ENCODE results near the gene RBM18.

RBM18 gene, protein sequence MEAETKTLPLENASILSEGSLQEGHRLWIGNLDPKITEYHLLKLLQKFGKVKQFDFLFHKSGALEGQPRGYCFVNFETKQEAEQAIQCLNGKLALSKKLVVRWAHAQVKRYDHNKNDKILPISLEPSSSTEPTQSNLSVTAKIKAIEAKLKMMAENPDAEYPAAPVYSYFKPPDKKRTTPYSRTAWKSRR

DNA sequence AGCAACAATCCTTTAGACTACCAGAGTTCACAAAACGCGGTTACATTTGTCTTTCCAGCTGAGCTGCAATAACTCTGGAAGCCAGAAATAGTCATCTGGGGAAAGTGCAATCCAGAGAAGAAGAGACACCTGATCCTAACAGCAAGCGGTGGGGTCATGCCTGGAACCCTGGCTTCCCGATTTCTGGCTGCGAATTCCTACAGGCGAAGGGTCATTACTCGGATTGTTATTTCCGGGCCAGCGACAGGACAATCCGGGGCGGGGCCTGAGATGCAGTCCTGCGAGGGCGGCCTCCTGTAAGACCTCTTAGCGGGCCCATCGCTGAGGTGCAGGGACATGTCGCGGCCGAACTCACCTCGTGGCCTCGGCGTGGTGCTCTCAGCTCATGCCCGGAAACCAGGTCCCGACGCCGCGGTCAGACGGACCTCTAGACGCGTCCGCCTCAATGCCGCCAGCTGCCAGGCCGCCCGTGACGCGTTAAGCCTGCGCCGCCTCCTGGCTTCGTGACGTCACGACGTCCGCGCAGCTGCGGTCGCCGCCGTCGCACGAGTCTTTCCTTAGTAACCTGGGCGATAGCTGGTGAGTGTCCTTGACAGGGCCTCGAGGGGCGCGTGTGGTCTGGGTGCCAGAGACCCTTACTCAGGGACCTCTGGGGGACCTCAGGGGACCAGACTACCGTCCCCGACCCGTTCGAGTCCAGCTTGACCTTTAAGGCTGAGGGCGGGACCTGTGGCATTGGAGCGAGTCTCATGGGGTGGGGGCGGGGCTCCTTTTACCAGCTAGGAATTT lies at the start of gene RBM18, which contains the start of gene MRRF:
Gene RBM18 (minus strand): TSS at position 481 of the 789 bp plus-strand sequence. CDS start 3,348 bp downstream, outside the sequence.
Gene MRRF (plus strand): TSS at position 523 of the 789 bp plus-strand sequence. CDS start 6,010 bp downstream, outside the sequence.
- DNase-seq: peak; percentile 63

DNA sequence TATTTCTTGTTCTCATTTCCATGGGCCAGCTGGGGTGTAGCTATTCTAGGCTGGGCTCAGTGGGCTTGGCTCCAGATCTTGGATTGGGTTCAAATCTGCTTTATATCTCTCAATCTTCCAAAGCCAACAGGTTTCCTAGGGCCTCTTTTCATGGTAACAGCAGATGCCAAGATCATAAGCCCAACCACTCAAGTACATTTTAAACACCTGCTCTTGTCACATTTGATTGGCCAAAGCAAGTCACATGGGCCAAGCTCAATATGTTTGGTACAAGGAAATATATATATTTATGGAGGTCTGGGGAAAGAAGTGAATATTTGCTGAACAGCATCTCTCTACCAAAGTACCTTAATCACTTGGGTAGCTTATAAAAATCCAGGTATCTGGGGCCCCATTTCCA lies 49.5 kb upstream of the RBM18 start:
- no peak for DNase-seq

DNA sequence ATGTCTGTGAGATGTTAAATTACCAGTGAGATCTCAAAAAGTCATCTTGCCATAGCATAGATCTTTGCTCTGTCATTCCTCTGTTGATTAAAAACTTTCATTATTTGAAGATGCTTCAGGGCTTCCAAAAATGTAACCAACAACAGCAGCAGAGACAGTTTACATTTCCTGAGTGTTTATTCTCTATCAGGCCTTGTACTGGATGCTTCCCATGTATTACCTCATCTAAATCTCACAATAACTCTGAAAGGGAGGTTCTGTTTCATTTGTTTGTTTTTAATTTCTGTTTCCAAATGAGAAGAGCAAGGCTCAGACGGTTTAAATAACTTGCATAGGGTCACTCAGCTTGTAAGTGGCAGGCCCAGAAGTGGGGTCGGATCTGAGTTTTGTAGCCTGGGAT lies 45.2 kb upstream of the RBM18 start:
- DNase-seq: no peak

DNA sequence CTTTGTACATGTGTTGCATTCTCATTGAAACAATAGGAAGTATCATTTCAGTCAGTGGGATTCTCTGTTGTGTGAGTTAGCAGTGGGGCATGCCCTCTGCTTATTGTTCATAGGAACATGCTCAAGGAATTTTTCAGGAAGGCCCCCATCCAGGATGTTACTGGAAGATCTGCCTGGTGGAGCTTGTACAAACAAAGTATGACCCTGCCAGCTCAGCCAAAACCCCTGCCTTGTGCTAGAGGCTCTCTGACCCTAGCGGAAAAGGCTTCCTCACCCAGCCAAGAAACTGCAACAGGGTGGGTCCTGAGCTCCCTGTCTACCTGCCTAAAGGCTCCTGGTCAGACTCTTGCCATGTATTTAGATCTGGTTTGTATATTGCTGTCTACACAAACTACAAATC lies 43.3 kb upstream of the RBM18 start:
- DNase-seq: no peak

DNA sequence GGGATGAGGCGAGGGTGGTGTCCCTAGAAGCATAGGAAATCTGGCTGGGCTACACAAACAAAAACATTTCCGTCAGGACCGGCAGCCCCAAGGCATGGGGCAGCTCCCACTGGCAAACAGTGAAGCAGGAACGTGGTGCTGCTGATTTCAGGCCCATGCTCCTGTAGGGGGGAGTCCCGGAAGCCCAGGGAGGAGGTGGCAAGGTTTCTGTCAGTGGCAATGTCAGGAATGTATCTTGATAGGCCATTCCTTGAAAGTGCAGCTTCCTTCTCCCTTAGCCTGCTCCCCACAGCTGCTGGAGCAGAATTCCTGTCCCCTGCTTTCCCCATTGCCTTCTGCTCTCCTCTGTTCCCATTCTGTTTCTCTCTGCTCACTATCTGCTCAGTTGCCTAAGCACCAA lies 42.4 kb upstream of the RBM18 start:
- no peak for DNase-seq

DNA sequence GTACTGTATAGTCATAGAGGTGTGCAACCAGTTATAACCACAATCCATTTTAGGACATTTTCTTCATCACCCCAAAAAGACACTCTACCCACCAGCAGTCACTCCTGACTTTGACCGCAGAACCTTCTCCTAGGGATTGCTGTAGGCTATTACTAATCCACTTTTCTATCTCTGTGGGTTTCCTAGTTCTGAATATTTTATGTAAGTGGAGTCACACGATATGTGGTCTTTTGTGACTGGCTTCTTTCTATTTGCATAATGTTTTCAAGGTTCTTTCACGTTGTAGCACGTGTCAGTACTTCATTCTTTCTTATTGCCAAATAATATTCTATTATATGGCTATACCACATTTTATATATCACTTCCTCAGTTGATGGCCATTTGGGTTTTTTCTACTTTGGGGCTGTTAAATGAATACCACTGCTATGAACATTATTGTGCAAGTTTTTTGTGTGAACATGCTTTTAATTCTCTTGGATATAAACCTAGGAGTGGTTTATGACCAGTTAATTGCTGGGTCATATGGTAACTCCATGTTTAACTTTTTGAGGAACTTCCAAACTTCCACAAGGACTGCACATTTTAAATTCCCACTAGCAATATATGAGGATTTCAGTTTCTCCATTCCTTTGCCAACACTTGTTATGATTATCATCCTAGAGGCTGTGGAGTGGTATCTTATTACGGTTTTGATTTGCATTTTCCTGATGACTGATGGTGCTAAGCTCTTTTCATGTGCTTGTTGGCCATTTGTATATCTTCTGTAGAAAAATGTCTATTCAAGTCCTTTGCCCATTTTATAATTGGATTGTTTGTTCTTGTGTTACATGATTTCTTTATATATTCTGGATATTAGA lies 37.8 kb upstream of the RBM18 start:
- DNase-seq: no peak

DNA sequence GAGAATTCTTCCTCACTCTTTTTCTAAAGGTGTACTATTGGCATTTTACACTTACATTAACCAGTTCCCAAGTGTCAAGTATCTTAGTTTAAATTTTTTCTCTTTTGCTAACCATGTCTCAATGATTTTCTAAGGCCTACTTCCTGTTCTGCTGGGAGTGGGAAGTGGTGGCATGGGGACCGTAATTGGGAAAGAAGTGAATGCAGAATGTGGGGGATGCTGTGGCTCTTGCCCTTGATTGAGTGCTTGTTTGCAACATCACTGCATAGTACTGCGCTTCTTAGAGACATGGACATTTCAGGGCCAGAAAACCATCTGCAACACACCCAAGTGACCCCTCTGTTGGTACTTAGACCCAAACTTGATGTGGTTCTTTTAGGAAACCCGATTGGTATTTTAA lies 32.9 kb upstream of the RBM18 start:
- DNase-seq: no peak

DNA sequence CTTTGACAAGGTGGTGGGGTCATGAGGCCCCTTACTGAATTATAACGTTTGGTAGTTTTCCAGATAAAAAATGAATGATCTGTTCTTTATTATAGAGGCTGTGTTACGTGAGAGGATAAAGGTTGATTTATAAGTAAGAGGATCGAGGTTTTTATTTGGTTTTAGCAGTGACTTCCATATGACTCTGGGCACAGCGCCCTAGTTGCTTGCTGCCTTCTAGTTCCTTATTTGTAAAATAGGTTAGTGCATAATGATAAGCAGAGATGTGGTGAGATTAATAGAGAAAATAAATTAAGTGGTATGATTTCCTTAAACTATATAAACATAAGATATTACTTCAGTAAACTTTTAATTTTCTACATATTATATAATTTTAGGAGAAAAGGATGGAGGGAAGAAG lies 29.9 kb upstream of the RBM18 start:
- DNase-seq: no peak

DNA sequence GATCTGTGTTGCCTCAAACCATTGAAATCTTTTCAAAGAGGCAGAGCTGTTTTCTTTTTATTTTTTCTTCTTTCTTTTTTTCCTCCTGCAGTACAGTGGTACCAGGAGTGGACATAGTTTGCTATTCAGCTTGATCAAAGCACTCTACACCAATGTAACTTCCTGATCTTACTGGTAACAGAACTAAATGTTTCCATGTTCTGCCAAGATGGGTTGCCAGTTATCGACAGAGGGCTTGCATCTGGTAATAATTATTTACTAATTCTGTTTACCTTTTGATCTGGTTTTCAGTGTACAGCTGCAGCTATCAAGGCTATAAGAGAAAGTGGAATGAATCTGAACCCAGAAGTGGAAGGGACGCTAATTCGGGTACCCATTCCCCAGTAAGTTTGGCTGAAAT lies 26.8 kb upstream of the RBM18 start:
- DNase-seq: no peak

DNA sequence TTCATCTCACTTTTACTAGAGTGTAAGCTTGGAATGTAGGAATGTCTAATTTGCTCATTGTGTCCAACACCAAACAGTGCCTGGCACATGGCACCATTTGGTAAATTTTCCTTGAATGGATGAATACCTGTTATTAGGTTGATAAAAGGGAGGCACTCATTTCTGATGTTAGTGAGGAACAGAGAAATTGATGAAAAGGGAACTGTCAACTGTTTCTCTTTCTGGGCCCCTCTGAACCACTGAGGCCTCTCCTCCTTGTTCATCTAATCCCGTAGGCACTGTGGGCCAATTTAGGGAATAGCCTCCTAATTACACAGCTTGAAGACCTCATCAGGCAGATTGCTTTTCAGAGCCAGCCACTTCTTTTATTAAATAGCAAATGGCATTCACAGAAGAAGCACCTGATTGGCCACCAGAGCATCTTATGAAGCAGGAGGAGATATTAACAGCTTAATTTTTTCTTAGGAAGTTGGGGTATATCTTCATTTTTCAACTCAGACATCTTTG lies 22.6 kb upstream of the RBM18 start:
- DNase-seq: no peak

DNA sequence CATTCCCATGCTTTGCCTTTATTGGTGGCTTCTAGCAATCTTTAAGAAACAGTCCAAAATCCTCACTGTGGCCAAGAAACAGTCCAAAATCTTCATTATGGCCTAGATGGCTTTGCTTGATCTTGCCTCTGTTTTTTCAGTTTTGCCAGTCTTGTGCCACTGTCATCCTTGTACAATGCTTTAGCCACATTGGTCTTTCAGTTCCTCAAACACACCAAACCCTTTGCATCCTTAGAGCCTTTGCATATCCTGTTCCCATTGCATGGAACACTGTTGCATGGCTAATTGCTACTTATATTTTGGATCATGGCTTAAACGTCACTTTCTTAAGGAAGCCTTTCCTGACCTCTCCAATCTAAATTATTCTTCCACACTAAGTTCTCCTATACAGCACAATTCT lies 22.1 kb upstream of the RBM18 start:
- no peak for DNase-seq

DNA sequence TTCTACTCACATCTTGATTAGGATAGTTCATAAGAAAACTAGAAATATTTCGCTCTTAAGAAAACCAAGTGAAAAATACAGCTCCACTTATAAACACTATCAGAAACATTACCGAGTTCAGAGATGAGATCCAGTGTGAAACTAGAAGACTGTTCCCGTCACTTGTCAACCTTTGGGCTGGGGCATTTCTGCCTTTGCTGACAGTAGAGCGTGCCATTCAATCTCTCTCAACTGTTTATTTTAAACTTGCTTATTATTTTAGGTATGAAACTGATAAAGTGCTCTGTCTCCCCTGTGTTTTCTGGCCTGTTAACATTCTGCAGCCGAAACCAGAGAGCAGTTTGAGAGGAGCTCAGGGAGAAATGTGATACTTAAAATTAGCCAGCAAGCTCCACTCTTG lies 16.7 kb upstream of the RBM18 start:
- no peak for DNase-seq

DNA sequence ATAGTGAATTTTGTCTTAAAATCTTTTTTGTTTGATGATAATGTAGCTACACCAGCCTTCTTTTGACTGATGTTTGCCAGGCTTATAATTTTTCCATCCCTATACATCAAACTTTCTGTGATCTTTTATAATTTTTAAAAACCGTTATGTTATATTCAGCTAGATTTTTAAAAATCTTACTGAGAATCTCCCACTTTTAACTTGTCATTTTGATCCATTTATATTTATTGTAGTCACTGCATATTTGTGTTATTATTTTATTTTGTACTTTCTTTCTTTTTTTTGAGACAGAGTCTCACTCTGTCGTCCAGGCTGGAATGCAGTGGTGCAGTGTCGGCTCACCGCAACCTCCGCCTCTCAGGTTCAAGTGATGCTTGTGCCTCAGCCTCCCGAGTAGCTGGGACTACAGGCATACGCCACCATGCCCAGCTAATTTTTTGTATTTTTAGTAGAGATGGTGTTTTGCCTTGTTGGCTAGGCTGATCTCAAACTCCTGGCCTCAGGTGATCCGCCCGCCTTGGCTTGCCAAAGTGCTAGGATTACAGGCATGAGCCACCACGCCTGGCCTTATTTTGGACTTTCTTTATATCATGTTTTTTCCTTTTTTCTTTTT lies 12.8 kb upstream of the RBM18 start:
- DNase-seq: no peak

DNA sequence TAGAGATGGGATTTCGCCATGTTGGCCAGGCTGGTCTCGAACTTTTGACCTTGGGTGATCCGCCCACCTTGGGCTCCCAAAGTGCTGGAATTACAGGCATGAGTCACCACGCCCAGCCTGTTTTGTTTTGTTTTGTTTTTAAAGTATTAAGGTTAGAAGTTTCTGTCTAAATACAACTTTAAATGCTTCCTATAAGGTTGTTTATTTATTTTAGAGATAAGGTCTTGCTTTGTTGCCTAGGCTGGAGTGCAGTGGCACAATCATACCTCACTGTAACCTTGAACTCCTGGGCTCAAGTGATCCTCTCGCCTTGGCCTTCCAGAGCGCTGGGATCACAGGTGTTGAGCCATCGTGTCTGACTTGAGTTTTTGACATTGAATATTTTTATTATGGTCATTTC lies 11.5 kb upstream of the RBM18 start:
- DNase-seq: no peak

DNA sequence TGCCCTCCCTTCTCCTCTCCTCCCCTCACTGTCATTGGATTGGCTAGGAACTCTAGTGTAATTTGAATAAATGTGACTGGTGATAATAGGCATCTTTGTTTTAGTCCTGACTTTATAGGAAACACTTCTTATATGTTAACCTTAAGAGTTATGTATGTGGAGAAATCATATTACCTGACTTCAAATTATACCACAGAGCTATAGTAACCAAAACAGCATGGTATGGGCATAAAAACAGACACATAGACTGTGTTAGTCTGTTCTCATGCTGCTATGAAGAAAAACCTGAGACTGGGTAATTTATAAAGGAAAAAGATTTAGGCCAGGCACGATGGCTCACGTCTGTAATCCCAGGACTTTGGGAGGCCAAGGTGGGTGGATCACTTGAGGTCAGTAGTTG lies 9.4 kb upstream of the RBM18 start:
- DNase-seq: no peak

DNA sequence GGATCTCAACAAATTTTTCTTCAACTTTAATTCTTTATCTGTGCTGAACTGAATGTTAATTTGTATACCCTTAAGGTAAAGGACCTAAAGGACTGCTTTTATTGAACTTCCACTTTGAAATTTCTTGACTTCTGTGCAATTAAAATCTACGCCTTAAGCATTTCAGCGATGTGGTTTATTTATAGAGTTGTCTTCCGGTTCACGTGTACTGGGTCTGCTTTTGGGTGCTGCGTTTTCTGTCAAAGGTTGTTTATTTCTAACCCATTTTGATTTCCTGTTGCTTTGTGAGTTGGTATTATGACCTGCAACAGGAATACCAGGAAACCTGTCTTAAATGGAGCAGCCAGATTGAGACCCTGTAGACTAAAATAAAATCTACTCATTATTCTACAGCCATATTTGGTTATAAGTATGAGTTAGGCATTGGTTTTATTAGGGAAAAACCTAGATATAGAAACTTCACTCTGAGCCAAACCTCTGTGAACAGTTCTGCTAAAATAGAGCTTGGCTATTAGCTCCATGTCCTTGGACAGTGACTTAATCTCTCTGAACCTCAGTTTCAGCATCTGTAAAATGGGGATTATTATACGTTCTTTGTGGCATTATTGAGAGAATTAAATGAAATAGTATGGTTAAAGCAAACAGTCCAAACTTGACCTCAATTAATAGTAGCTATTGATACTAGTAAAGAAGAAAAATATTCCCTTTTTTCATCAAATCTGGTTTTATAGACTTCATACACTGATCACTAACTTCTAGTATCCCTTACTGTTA lies 3.6 kb upstream of the RBM18 start:
- DNase-seq: no peak

DNA sequence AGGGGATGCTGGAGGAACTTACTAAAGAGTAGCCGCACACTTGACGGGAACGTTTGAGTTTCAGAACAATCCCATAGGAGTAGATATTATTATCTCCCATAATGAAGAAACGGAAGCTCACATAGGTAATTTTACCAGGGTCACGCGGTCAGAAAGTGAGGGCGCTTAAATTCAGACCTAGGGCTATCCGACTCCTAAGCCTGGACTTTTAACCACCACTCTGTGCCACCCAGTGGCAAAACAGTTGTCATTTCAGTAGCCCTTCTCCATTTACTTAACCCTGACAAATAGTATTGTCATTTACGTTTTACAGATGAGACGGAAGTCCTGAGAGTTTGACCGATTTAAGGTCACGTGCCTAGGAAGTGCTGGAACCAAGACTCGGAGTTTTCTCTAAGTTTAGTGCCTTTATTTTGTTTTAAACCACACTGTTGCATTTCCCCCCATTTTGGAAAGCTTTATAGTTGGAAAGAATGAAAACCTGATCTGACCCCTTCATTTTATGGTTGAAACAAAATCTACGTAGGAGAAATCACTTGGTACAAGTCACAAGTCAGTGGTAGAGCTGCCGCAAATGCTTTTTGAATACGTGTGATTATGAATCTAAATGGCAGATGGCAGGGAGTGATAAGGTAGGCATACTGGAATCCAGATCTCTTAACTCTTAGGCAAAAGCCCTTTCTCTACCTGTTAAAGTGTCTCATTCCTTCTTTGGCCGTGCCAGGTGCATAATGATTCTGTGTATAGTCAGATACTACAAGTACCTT lies 692 bp upstream of the RBM18 start:
- DNase-seq: no peak

DNA sequence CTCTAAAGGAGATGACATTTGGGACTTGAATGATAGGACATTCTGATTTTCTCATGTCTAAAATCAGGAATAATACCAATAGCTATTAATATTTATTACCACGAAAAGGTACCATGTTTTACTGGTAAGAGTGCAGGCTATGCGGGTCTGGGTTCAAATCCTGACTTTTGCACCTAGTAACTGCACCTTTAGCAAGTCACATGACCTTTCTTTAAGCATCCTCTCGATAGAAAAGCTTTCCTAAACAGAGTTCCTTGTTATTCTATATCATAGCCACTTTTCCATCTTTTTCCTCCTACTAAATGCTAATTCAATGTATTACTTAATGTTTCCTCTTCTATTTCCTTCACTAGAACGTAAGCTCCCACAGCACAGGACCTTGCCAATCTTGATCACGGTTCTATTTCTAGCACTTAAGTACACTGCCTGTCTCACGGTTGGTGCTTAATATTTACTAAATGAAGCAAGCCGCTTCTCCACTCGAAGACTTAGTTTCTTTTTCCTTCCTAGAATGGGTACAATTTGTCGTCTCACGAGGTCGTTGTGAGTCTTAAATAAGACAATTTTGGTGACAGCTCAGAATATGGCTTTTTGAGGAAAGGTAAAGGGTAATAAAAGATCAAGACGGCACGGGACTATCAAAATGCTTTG lies 816 bp downstream of the RBM18 start:
- no peak for DNase-seq

DNA sequence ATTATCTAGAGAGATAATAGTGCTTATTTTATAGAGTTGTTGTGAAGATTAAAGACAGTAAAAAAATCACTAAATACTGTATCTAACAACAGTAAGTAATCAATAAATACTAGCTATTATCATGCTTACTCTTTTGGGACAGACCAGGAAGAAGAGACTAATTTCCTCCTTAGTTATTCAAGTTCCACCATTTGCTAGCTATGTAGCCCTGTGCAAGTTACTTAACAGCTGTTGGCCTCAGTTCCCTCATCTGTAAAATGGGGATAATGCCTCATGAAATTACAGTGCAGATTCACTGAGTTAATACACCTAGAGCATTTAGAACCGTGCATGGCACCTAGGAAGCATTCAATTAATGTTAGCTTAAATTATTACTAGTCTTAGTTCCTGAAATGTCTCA lies 2.6 kb downstream of the RBM18 start:
- no peak for DNase-seq

DNA sequence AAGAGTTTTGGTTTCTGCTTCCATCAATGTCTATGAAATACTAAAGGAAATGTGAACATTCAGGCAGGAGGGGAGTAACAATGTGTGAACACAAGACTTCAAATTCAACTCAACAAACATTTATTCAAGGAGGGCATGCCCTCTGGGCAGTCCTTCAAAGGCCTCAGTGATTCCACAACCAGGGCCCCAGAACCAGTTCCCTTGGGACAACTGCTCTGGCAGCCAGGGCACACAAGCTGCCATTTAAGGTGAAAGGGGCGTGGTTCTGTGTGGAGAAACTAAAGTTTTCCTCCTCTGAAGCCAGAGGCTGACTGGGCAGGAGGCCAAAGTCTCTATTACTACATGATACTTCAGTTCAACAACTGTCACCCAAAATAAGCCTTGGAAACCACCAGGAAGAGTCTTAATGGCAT lies 3.2 kb downstream of the RBM18 start:
- no peak for DNase-seq

DNA sequence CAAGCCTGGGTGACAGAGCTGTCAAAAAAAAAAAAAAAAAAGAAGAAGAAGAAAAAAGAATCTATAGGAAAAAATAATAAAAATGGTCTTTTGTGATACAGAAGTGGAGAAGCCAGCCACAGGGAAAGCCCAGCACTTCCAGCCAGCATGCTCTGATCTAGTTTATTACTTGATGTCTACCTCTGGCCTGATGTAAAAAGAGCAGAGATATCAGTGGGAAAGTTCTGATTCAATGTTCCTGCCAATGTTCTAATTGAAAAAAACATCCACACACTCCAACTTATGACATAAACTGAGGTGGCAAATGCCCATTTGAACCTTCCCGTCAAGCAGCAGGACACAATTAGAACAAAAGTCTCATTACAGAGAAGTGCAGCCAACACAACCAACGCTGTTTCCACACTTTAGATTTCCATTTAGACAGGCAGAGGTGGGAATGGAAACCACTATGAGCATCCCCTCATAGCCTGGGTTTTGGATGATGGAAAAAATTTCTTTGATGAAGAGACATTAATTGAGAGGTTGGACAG lies 5.7 kb downstream of the RBM18 start:
- no peak for DNase-seq

Data from cortex of kidney (tissue), 1 donor.